KMS-11 (cell line): ENCODE data around the gene NR1H2.

Source experiments
- H2AFZ ChIP-seq: fragments of 200-600 bp; sonication (generic); 2 replicates; pipeline ENCODE4 v1.6.1; 2016; ENCODE audit warnings: antibody characterized with exemption, mixed run types, low read depth
- H3K27ac ChIP-seq: fragments of 200-600 bp; sonication (generic); 2 replicates; pipeline ENCODE4 v1.6.1; 2016; ENCODE audit warnings: mild to moderate bottlenecking, mixed run types
- H3K27me3 ChIP-seq: fragments of 200-600 bp; sonication (generic); 2 replicates; pipeline ENCODE4 v1.6.1; 2017; ENCODE audit warnings: mild to moderate bottlenecking, low read depth, mixed run types, moderate library complexity; ENCODE audit not compliant: insufficient read depth
- H3K36me3 ChIP-seq: fragments of 200-600 bp; sonication (generic); 2 replicates; pipeline ENCODE4 v1.6.1; 2017; ENCODE audit warnings: mild to moderate bottlenecking, mixed run types; ENCODE audit not compliant: insufficient read depth
- H3K4me1 ChIP-seq: fragments of 200-600 bp; sonication (generic); 2 replicates; pipeline ENCODE4 v1.6.1; 2016; ENCODE audit warnings: mild to moderate bottlenecking, low read depth, mixed run types; ENCODE audit not compliant: poor library complexity, severe bottlenecking
- H3K4me2 ChIP-seq: fragments of 200-600 bp; sonication (generic); 2 replicates; pipeline ENCODE4 v1.7.0; 2016; ENCODE audit warnings: mild to moderate bottlenecking, mixed run types
- H3K4me3 ChIP-seq: fragments of 200-600 bp; sonication (generic); IDR thresholded peaks from 2 replicates; pipeline ENCODE4 v1.6.1; 2017; ENCODE audit warnings: low read depth, low read length, mixed read lengths; ENCODE audit not compliant: insufficient read depth
- H3K79me2 ChIP-seq: fragments of 200-600 bp; sonication (generic); 2 replicates; pipeline ENCODE4 v1.6.1; 2016; ENCODE audit warnings: low read depth, mixed run types; ENCODE audit not compliant: insufficient read depth
- H3K9ac ChIP-seq: fragments of 200-600 bp; sonication (generic); 2 replicates; pipeline ENCODE4 v1.6.1; 2016; ENCODE audit warnings: mild to moderate bottlenecking, mixed run types
- H4K20me1 ChIP-seq: fragments of 200-600 bp; sonication (generic); 2 replicates; pipeline ENCODE4 v1.6.1; 2016; ENCODE audit warnings: mild to moderate bottlenecking, mixed run types; ENCODE audit not compliant: insufficient read depth
- CTCF ChIP-seq: fragments of 200-600 bp; sonication (generic); conservative IDR thresholded peaks from 2 replicates; pipeline ENCODE4 v1.6.1; 2017; ENCODE audit warnings: low read depth, mild to moderate bottlenecking, antibody characterized with exemption, low read length, moderate library complexity, mixed read lengths

The NR1H2 gene

DNA sequence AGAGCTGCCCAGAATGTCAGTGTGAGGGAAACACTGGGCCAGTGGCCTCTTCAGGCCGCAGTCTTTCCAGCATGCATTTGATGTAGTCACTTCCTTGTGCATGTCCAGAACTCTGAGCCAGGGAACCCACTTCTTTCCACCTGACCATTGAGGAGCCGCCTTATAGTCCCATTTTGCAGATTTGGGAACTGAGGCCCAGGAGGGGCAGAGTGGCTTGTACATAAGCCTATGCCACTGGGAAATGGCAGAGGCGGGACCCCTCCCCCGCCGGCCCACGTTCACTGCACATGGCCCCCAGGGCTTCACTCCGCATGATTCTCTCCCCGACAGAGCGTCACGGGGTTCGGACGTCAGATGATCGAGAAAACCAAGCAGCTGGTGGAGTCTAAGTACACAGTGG, 36.8 kb downstream of the NR1H2 start:
- Histone ChIP-seq H3K79me2 (no peaks in the 10 kb centered on the region), H3K4me3 (no peak overlapping the region), H3K27me3 (no peaks in the 10 kb centered on the region), H3K36me3 (no peaks in the 10 kb centered on the region), H3K9ac (no peak overlapping the region), H3K4me1 (peaks cover 4% of the 10 kb centered on the region), H3K4me2 (no peak overlapping the region), H2AFZ (no peak overlapping the region), H4K20me1 (no peaks in the 10 kb centered on the region), H3K27ac (no peak overlapping the region)
- TF ChIP-seq CTCF, result no peak

DNA sequence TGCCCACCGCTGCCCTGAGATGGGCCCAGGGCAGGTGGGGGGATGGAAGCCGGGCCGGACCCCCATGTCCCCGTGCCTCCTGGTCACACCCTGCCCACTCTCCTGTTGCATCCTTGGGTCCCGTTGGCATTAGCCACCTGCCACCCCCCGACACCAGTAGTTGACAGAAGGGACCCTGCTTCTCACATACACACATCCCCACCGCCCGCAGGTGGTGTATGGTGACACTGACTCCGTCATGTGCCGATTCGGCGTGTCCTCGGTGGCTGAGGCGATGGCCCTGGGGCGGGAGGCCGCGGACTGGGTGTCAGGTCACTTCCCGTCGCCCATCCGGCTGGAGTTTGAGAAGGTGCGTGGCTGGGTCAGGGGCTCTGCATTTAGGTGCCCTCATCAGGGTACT, 37.3 kb downstream of the NR1H2 start:
- TF ChIP-seq CTCF, result no peak
- peaks cover 8% of the 10 kb centered on the region for H3K4me1 ChIP-seq
- H3K4me3 ChIP-seq, result no peak overlapping the region
- no peak overlapping the region for H3K27ac ChIP-seq
- H2AFZ ChIP-seq, result no peak overlapping the region
- no peaks in the 10 kb centered on the region for H4K20me1 ChIP-seq
- H3K9ac ChIP-seq, result no peak overlapping the region
- no peaks in the 10 kb centered on the region for H3K27me3 ChIP-seq
- no peak overlapping the region for H3K4me2 ChIP-seq
- no peaks in the 10 kb centered on the region for H3K36me3 ChIP-seq
- H3K79me2 ChIP-seq, result no peaks in the 10 kb centered on the region

DNA sequence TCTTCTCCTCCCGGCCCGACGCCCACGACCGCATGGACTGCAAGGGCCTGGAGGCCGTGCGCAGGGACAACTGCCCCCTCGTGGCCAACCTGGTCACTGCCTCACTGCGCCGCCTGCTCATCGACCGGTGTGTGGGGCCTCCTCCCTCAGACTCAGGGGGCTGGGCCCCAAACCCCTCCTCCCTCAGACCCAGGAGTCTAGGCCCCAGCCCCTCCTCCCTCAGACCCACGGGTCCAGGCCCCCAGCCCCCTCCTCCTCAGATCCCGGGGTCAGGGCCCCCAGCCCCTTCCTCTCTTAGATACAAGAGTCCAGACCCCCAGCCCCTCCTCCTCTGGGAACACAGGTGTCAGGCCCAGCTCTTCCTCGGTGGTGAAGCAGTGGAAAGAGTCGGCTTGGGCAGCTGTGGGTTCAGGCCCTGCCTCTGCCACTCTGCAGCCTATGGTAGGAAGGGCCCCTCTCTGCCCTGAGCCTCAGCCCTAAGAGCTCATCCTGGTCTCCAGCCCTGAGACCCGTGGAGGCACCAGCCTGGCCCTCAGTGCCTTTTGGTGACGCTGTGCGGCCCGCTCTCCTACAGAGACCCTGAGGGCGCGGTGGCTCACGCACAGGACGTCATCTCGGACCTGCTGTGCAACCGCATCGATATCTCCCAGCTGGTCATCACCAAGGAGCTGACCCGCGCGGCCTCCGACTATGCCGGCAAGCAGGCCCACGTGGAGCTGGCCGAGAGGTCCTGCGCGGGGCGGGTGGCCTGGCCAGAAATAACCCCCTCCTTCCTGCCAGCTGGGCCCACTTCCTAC, 38.8 kb downstream of the NR1H2 start:
- Histone ChIP-seq H3K4me1 (peaks cover 21% of the 10 kb centered on the region), H3K27me3 (no peaks in the 10 kb centered on the region), H3K9ac (no peak overlapping the region), H3K36me3 (no peaks in the 10 kb centered on the region), H3K79me2 (no peaks in the 10 kb centered on the region), H3K4me3 (no peak overlapping the region), H3K27ac (no peak overlapping the region), H3K4me2 (no peak overlapping the region), H4K20me1 (no peaks in the 10 kb centered on the region), H2AFZ (no peak overlapping the region)
- no peak for TF ChIP-seq CTCF

GRCh38 chr19:50415661-50416033, 39.4 kb downstream of the NR1H2 start:
- Histone ChIP-seq H3K9ac (no peak overlapping the region), H3K27ac (no peak overlapping the region), H2AFZ (no peak overlapping the region), H3K36me3 (no peaks in the 10 kb centered on the region), H4K20me1 (no peaks in the 10 kb centered on the region), H3K4me2 (no peak overlapping the region), H3K4me1 (peaks cover 23% of the 10 kb centered on the region), H3K4me3 (no peak overlapping the region), H3K79me2 (no peaks in the 10 kb centered on the region), H3K27me3 (no peaks in the 10 kb centered on the region)
- TF ChIP-seq CTCF, result no peak
